Measurements from ENCODE around the gene PDE4D.

- no peak for TF ChIP-seq POLR2A (IDR thresholded peaks at IDR 0.05)
- no peak for TF ChIP-seq CTCF (IDR thresholded peaks at IDR 0.05)
Observed at GRCh38 chr5:59577485-59577884, 316.0 kb downstream of the PDE4D start.

Measured in heart left ventricle (tissue), 13 donors.